GM10248 (cell line): ENCODE results near the gene AAR2.

Experiments
- CTCF ChIA-PET: fragments of 300-600 bp; sonication (Branson Sonifier 250); formaldehyde crosslinking; extraction: SDS; loops from one replicate; lab custom pipeline; 2021; ENCODE audit warnings: antibody characterized with exemption; lab: Yijun Ruan, JAX
- POLR2A ChIA-PET: fragments of 350-650 bp; sonication (Branson Sonifier 250); formaldehyde crosslinking; extraction: SDS; loops from one replicate; lab custom pipeline; 2020; ENCODE audit warnings: antibody characterized with exemption; lab: Yijun Ruan, JAX
- DNase-seq: peaks from one replicate; pipeline ENCODE4 v3.0.0; 2012; ENCODE audit errors: extremely low spot score
- TF ChIP-seq, protein P1 (sequence below): IDR thresholded peaks from 2 replicates; pipeline ENCODE4 v1.5.1; 2012; ENCODE audit warnings: mild to moderate bottlenecking, low read depth; ENCODE audit errors: extremely low read depth, missing control alignments, control extremely low read depth

Gene AAR2

DNA sequence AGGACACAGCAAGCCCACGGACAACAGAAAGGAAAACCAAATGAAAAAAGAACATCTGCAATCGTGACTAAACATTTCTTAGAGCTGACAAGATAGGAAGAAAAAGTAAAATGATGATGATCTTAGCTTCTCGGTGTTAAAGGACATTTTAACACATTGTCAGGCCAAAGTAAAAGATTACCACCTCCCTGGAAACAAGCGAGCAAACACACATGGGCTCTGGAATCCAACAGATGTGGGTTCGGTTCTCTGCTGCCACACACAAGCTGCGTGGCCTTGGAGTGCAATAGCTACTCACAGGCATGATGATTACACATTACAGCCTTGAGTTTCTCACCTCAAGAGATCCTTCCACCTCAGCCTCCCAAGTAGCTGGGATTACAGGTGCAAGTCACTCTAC, 7.5 kb upstream of the AAR2 start:
- POLR2A ChIA-PET: no interaction called here
- TF ChIP-seq, protein P1, sequence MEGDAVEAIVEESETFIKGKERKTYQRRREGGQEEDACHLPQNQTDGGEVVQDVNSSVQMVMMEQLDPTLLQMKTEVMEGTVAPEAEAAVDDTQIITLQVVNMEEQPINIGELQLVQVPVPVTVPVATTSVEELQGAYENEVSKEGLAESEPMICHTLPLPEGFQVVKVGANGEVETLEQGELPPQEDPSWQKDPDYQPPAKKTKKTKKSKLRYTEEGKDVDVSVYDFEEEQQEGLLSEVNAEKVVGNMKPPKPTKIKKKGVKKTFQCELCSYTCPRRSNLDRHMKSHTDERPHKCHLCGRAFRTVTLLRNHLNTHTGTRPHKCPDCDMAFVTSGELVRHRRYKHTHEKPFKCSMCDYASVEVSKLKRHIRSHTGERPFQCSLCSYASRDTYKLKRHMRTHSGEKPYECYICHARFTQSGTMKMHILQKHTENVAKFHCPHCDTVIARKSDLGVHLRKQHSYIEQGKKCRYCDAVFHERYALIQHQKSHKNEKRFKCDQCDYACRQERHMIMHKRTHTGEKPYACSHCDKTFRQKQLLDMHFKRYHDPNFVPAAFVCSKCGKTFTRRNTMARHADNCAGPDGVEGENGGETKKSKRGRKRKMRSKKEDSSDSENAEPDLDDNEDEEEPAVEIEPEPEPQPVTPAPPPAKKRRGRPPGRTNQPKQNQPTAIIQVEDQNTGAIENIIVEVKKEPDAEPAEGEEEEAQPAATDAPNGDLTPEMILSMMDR: no peak
- CTCF ChIA-PET: interaction anchor here (0.9 to 1.5 kb wide), 6 partner anchors 16 to 211 kb away, joined by 3 to 4 read pairs (median 3); no protein-coding TSS in a partner anchor
- DNase-seq: no peak

DNA sequence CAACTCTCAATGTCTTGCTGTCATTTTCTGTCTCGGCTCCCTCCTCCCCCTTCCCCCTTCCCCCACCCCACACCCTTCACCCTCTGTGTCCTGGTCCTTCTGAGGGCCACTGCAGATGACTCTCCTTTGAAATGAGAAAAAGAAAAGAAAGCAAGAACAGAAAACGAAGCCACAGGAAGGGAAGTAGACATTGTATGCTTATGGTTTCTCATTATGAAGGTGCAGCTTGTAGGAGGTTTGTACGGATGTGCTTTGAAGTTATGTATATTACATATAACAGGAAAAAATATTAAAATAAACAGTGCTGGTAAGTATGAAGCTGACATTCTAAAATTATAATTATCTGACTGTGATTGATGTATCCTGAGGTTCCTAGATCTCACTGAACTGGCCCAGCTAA, 6.3 kb upstream of the AAR2 start:
- ChIA-PET POLR2A (no interaction called here), CTCF (interaction anchor here (1.0 to 2.4 kb wide), 2 partner anchors 8 to 28 kb away, joined by 3 to 9 read pairs; no protein-coding TSS in a partner anchor)
- TF ChIP-seq, protein P1: no peak
- DNase-seq: no peak

DNA sequence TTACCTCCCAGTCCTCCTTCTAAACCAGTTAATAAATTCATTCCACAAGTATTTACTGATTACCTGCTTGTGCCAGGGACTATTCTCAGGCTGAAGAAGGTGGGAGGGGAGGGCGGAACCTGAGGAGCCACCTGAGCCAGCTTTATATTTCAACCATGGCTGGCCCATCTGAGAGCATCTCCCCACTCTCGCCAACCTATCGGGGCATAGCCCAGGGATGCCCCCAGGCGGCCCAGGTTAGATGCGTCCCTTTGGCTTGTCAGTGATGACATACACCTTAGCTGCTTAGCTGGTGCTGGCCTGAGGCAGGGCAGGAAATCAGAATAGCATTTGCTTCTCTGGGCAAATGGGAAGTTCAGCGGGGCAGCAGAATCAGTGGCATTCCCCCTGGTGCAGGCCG, 4.9 kb upstream of the AAR2 start:
- ChIA-PET POLR2A (interaction anchor here (0.6 kb wide), 1 partner anchor 221 kb away, joined by 5 read pairs; no protein-coding TSS in a partner anchor), CTCF (interaction anchor here (0.8 to 2.4 kb wide), 4 partner anchors 9 to 208 kb away, joined by 3 to 9 read pairs (median 3); no protein-coding TSS in a partner anchor)
- DNase-seq: no peak
- TF ChIP-seq, protein P1: no peak

DNA sequence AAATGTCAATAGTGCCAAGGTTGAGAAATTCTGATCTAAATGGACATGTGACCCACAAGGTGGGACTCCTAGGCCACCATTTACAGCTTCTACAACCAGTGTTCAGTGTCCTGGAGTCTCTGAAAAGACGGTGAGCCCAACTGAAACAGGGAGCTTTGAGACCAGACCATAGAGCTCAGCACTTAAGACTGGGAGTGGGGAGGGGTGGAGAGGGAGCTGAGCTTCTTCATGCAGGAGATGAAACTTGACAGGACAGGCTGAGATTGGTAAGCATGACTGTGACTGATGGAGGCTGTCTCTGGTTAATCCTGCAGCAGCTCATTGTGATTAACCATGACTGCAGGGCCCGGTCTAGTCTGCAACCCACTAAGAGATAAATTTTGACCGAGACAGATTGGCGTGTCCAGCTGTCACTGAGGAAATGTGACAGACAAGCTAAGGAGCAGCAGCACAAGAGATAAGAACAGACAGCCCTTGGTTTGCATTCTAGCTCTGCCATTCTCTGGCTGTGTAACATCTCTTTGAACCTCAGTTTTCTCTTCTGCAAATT, 1.4 kb upstream of the AAR2 start:
- POLR2A ChIA-PET: no interaction called here
- TF ChIP-seq, protein P1: no peak
- no peak for DNase-seq
- CTCF ChIA-PET: interaction anchor here (1.0 to 4.6 kb wide), 3 partner anchors 21 to 35 kb away, joined by 4 to 17 read pairs (median 5); no protein-coding TSS in a partner anchor

DNA sequence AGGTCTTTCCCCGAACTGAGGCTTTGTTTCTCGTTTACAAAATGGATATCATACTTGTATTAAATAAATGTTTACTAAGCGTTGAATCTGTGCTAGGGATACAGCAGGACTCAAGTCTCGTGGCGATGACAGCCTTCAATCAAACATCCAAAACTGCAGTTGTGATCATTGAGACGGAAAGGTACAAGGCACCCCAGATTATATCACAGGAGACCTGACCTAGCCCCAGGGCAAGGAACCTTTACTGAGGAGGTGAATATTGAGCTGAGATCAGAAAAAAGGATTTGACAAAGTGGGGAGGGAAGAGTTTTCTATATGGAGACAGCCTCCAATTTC, 476 bp downstream of the AAR2 start:
- TF ChIP-seq, protein P1: no peak
- ChIA-PET POLR2A (no interaction called here), CTCF (interaction anchor here (0.9 to 4.6 kb wide), 9 partner anchors 11 to 202 kb away, joined by 3 to 17 read pairs (median 4); no protein-coding TSS in a partner anchor)
- no peak for DNase-seq

DNA sequence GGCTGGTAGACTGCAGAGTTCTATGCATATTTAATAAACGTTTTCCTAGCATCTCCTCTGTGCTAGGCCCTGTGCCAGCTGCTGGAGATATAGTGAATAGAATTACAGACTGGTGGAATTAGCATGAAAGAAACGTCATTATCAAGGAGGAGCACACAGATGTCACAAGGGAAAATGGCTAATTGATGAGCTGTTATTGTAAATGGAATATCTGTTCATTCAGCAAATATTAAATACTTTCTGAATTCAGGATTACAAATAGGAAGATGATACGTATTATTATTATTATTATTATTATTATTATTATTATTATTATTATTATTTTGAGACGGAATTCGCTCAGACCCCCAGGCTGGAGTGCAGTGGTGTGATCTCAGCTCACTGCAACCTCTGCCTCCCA, 1.2 kb downstream of the AAR2 start:
- ChIA-PET CTCF (interaction anchor here (0.6 to 4.6 kb wide), 8 partner anchors 10 to 768 kb away, joined by 3 to 17 read pairs (median 3); no protein-coding TSS in a partner anchor), POLR2A (no interaction called here)
- DNase-seq: no peak
- TF ChIP-seq, protein P1: no peak
